SK-N-SH treated with all-trans-retinoic acid at 6 μM for 48 hours (cell line): ENCODE data around the gene RAE1.

ENCODE experiments used
- ATAC-seq: fragments of 200-7000 bp; cut with Tn5 transposase; 3 replicates; pipeline ENCODE4 v1.9.1; 2020; ENCODE audit warnings: mild to moderate bottlenecking, moderate library complexity
- ARNTL ChIP-seq: fragments of 450-650 bp; formaldehyde crosslinking; IDR thresholded peaks from 2 replicates; pipeline ENCODE4 v1.5.0; 2020; ENCODE audit warnings: low read depth, mild to moderate bottlenecking, moderate library complexity, borderline replicate concordance
- BACH2 ChIP-seq: fragments of 250-450 bp; sonication (Bioruptor Pico); IDR thresholded peaks from 2 replicates; pipeline ENCODE4 v1.9.0; 2021; ENCODE audit warnings: mild to moderate bottlenecking, borderline replicate concordance
- CSDC2 ChIP-seq: fragments of 250-450 bp; sonication (Bioruptor Pico); IDR thresholded peaks from 2 replicates; pipeline ENCODE4 v1.5.0; 2020; ENCODE audit warnings: mild to moderate bottlenecking, moderate library complexity
- ESRRG ChIP-seq: fragments of 250-450 bp; sonication (Bioruptor Pico); IDR thresholded peaks from 2 replicates; pipeline ENCODE4 v1.6.1; 2021; ENCODE audit warnings: mild to moderate bottlenecking
- OSR1 ChIP-seq: fragments of 250-450 bp; sonication (Bioruptor Pico); IDR thresholded peaks from 2 replicates; pipeline ENCODE4 v1.8.0; 2022; ENCODE audit warnings: moderate library complexity, mild to moderate bottlenecking, inconsistent platforms
- PPARA ChIP-seq: fragments of 250-450 bp; sonication (Bioruptor Pico); IDR thresholded peaks from 2 replicates; pipeline ENCODE4 v1.5.0; 2020; ENCODE audit warnings: mild to moderate bottlenecking, borderline replicate concordance
- RARB ChIP-seq: fragments of 250-450 bp; sonication (Bioruptor Pico); IDR thresholded peaks from 2 replicates; pipeline ENCODE4 v1.8.0; 2021; ENCODE audit warnings: mild to moderate bottlenecking, moderate library complexity
- SNAI2 ChIP-seq: fragments of 250-450 bp; sonication (Bioruptor Pico); IDR thresholded peaks from 2 replicates; pipeline ENCODE4 v1.5.0; 2020; ENCODE audit warnings: mild to moderate bottlenecking, moderate library complexity
- TCF4 ChIP-seq: fragments of 250-450 bp; sonication (Bioruptor Pico); IDR thresholded peaks from 2 replicates; pipeline ENCODE4 v1.8.0; 2021; ENCODE audit warnings: mild to moderate bottlenecking, moderate library complexity, borderline replicate concordance
- TOX ChIP-seq: fragments of 250-450 bp; sonication (Bioruptor Pico); IDR thresholded peaks from 2 replicates; pipeline ENCODE4 v1.8.0; 2021; ENCODE audit warnings: mild to moderate bottlenecking, moderate library complexity, borderline replicate concordance
- ZC3H10 ChIP-seq: fragments of 250-450 bp; sonication (Bioruptor Pico); IDR thresholded peaks from 2 replicates; pipeline ENCODE4 v1.5.1; 2021; ENCODE audit warnings: mild to moderate bottlenecking, moderate library complexity
- ZFP3 ChIP-seq: fragments of 250-450 bp; sonication (Bioruptor Pico); IDR thresholded peaks from 2 replicates; pipeline ENCODE4 v1.5.0; 2020; ENCODE audit warnings: mild to moderate bottlenecking, moderate library complexity
- ZFP30 ChIP-seq: fragments of 450-650 bp; formaldehyde crosslinking; IDR thresholded peaks from 2 replicates; pipeline ENCODE4 v1.5.0; 2022; ENCODE audit warnings: mild to moderate bottlenecking, moderate library complexity
- ZNF70 ChIP-seq: fragments of 450-650 bp; formaldehyde crosslinking; IDR thresholded peaks from 2 replicates; pipeline ENCODE4 v1.5.0; 2020; ENCODE audit warnings: mild to moderate bottlenecking, moderate library complexity
- ZNF8 ChIP-seq: fragments of 450-650 bp; formaldehyde crosslinking; IDR thresholded peaks from 2 replicates; pipeline ENCODE4 v1.5.0; 2020; ENCODE audit warnings: mild to moderate bottlenecking, moderate library complexity
- TF ChIP-seq, protein P1 (sequence below): fragments of 250-450 bp; sonication (Bioruptor Pico); IDR thresholded peaks from 2 replicates; pipeline ENCODE4 v1.5.1; 2020; ENCODE audit warnings: low read depth, mild to moderate bottlenecking, moderate library complexity
- TF ChIP-seq, protein P2 (sequence below): fragments of 250-450 bp; sonication (Bioruptor Pico); IDR thresholded peaks from 2 replicates; pipeline ENCODE4 v1.8.0; 2020; ENCODE audit warnings: mild to moderate bottlenecking, moderate library complexity, borderline replicate concordance
- TF ChIP-seq, protein P3 (sequence below): fragments of 250-450 bp; sonication (Bioruptor Pico); IDR thresholded peaks from 2 replicates; pipeline ENCODE4 v1.5.0; 2020; ENCODE audit warnings: mild to moderate bottlenecking, moderate library complexity
- TF ChIP-seq, protein P4 (sequence below): fragments of 250-450 bp; sonication (Bioruptor Pico); IDR thresholded peaks from 2 replicates; pipeline ENCODE4 v1.8.0; 2021; ENCODE audit warnings: low read depth, mild to moderate bottlenecking, moderate library complexity, borderline replicate concordance

The RAE1 gene

DNA sequence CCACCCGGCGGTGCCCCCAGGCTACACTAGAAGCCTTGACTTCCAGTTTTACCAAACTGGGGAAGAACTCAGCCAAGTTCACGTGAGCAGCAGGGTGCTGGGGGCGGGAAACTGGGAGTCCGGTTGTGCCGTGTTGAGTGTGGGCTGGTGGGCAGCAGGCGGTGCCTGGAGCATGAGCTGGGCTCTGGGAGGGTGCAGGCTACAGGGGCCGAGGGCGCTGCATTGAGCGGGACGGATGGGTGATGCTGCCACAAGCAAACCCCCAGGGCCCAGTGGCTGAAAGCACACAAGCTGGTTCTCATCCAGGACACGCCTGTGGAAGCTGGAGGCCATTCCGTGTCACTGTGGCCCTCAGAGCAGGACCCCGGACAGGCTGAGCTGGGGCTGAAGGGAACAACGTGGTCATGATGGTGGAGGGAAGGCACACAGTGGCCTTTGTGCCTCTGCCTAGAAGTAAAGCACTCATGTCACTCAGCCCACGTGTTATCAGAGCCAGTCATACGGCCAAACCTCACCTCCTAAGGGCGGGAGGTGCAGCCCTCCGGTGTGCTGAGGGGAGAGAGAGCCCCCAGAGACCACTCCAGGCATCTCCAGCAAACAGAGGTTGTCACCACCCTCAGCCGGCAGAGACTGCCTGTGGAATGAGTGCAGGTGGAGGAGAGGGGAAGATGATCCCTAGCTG lies 69.7 kb downstream of the RAE1 start (continued):
- TF ChIP-seq ARNTL (CRISPR knock-in tag) (no peak), SNAI2 (CRISPR knock-in tag) (no peak), ZC3H10 (CRISPR knock-in tag) (no peak)

DNA sequence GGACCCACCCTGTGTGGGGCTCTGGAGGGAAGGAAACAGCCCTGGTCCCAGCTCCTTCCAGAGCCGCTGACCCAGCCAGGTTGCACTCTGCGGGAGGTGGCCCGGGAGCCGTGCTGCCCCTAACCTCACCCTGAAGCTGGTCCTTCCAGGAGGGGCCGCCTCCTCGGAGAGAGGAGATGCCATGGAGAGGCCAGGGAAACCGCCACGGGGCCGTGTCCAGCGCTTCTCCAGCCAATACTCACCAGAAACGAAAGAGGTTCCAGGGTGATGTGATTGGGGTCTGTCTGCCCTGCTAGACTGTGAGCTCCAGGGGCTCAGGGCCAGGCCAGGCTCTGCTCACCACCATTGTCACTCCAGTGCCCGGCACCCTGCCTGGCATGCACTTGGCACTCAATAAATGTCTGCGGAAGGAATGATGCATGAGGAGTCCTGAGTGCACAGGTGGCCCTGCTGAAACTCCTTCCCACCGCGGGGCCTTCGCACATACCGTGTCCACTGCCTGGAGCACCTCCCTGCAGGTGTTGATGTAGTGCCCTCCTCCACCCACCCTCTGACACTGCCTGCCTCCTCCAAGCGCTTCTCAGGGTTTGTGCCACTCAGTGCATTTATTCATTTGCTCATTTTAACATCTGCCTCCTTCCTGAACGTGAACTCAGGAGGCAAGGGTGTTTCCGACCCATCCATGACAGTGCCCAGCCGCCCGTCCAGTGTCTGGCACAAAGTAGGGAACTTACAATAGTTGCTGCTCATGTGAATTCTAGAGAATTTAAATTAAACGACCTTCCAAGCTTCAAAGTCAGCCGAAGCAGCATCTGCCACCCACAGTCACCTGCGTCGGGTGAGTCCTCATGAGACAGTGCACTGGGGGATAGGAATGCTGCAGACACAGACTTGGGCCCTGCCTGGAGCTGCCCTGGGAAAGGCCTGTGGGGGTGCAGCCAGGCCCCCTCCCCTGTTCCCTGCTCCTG lies 70.5 kb downstream of the RAE1 start:
- ATAC-seq = peak; percentile 28; the same call in 2 of the 3 replicates
- TF ChIP-seq ZFP30 (CRISPR knock-in tag) (no peak), ESRRG (CRISPR knock-in tag) (no peak), RARB (CRISPR knock-in tag) (no peak), PPARA (CRISPR knock-in tag) (no peak), CSDC2 (CRISPR knock-in tag) (no peak), OSR1 (CRISPR knock-in tag) (no peak), ZC3H10 (CRISPR knock-in tag) (no peak), TOX (CRISPR knock-in tag) (no peak), ZNF8 (no peak), TCF4 (CRISPR knock-in tag) (no peak), ZFP3 (CRISPR knock-in tag) (no peak), ZNF70 (no peak)
- TF ChIP-seq, protein P1, sequence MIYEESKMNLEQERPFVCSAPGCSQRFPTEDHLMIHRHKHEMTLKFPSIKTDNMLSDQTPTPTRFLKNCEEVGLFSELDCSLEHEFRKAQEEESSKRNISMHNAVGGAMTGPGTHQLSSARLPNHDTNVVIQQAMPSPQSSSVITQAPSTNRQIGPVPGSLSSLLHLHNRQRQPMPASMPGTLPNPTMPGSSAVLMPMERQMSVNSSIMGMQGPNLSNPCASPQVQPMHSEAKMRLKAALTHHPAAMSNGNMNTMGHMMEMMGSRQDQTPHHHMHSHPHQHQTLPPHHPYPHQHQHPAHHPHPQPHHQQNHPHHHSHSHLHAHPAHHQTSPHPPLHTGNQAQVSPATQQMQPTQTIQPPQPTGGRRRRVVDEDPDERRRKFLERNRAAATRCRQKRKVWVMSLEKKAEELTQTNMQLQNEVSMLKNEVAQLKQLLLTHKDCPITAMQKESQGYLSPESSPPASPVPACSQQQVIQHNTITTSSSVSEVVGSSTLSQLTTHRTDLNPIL (CRISPR knock-in tag) = no peak
- TF ChIP-seq, protein P2, sequence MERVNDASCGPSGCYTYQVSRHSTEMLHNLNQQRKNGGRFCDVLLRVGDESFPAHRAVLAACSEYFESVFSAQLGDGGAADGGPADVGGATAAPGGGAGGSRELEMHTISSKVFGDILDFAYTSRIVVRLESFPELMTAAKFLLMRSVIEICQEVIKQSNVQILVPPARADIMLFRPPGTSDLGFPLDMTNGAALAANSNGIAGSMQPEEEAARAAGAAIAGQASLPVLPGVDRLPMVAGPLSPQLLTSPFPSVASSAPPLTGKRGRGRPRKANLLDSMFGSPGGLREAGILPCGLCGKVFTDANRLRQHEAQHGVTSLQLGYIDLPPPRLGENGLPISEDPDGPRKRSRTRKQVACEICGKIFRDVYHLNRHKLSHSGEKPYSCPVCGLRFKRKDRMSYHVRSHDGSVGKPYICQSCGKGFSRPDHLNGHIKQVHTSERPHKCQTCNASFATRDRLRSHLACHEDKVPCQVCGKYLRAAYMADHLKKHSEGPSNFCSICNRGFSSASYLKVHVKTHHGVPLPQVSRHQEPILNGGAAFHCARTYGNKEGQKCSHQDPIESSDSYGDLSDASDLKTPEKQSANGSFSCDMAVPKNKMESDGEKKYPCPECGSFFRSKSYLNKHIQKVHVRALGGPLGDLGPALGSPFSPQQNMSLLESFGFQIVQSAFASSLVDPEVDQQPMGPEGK = no peak
- TF ChIP-seq, all 23 proteins: peak for 0

DNA sequence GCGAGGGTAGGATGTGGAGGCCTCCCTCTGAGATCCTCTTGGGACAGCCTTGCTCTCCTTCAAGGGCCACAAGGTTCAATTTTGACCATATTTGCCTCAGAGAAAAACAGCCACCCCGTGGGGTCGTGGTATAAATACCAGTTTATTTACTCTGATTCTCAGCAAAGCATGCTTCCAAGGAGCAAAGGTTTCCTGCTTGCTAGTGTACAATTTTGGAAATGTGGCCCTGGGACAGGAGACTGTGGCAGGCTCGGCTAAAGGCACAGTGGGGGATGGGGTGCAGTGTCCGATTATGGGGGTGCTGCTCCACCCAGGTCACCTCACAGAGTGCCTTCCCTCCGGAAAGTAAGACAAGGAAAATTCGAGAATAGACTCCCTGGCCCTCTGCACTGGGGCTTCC lies 71.2 kb downstream of the RAE1 start:
- no peak for TF ChIP-seq ZNF8
- TF ChIP-seq, protein P3, sequence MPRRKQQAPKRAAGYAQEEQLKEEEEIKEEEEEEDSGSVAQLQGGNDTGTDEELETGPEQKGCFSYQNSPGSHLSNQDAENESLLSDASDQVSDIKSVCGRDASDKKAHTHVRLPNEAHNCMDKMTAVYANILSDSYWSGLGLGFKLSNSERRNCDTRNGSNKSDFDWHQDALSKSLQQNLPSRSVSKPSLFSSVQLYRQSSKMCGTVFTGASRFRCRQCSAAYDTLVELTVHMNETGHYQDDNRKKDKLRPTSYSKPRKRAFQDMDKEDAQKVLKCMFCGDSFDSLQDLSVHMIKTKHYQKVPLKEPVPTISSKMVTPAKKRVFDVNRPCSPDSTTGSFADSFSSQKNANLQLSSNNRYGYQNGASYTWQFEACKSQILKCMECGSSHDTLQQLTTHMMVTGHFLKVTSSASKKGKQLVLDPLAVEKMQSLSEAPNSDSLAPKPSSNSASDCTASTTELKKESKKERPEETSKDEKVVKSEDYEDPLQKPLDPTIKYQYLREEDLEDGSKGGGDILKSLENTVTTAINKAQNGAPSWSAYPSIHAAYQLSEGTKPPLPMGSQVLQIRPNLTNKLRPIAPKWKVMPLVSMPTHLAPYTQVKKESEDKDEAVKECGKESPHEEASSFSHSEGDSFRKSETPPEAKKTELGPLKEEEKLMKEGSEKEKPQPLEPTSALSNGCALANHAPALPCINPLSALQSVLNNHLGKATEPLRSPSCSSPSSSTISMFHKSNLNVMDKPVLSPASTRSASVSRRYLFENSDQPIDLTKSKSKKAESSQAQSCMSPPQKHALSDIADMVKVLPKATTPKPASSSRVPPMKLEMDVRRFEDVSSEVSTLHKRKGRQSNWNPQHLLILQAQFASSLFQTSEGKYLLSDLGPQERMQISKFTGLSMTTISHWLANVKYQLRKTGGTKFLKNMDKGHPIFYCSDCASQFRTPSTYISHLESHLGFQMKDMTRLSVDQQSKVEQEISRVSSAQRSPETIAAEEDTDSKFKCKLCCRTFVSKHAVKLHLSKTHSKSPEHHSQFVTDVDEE (CRISPR knock-in tag) = no peak
- no peak for TF ChIP-seq PPARA (CRISPR knock-in tag)
- TF ChIP-seq, protein P4, sequence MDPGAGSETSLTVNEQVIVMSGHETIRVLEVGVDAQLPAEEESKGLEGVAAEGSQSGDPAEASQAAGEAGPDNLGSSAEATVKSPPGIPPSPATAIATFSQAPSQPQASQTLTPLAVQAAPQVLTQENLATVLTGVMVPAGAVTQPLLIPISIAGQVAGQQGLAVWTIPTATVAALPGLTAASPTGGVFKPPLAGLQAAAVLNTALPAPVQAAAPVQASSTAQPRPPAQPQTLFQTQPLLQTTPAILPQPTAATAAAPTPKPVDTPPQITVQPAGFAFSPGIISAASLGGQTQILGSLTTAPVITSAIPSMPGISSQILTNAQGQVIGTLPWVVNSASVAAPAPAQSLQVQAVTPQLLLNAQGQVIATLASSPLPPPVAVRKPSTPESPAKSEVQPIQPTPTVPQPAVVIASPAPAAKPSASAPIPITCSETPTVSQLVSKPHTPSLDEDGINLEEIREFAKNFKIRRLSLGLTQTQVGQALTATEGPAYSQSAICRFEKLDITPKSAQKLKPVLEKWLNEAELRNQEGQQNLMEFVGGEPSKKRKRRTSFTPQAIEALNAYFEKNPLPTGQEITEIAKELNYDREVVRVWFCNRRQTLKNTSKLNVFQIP (CRISPR knock-in tag) = no peak
- TF ChIP-seq RARB (CRISPR knock-in tag) = no peak
- TF ChIP-seq ARNTL (CRISPR knock-in tag) = no peak
- TF ChIP-seq BACH2 (CRISPR knock-in tag) = no peak
- TF ChIP-seq TCF4 (CRISPR knock-in tag) = no peak
- TF ChIP-seq, protein P1 (CRISPR knock-in tag) = no peak
- no peak for TF ChIP-seq SNAI2 (CRISPR knock-in tag)
- ATAC-seq = no peak
